ENCODE measurements around the gene MAGI1.

DNA sequence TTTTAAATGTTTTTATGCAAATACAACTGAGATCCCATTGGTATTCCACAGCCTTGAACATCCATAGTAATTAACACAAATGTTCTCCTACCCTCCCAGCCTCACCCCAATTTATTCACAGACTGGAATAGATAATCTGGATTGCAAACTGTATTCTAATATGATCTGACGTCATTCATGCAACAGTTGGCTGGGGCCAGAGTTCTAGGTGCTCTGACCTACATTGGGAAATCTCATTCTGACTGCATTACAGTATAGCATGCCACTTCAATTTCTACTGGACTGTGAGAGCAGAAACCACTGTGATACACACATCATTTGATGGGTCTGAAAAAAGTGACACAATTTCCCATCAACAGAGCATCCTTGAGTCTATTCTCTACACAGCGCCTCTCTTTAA lies 403.1 kb downstream of the MAGI1 start:
- TF ChIP-seq POLR2A (IDR thresholded peaks at IDR 0.05): no peak
- TF ChIP-seq, protein P1, sequence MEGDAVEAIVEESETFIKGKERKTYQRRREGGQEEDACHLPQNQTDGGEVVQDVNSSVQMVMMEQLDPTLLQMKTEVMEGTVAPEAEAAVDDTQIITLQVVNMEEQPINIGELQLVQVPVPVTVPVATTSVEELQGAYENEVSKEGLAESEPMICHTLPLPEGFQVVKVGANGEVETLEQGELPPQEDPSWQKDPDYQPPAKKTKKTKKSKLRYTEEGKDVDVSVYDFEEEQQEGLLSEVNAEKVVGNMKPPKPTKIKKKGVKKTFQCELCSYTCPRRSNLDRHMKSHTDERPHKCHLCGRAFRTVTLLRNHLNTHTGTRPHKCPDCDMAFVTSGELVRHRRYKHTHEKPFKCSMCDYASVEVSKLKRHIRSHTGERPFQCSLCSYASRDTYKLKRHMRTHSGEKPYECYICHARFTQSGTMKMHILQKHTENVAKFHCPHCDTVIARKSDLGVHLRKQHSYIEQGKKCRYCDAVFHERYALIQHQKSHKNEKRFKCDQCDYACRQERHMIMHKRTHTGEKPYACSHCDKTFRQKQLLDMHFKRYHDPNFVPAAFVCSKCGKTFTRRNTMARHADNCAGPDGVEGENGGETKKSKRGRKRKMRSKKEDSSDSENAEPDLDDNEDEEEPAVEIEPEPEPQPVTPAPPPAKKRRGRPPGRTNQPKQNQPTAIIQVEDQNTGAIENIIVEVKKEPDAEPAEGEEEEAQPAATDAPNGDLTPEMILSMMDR (IDR thresholded peaks at IDR 0.05): no peak
